Fibroblast of mammary gland (primary cell): ENCODE measurements around the gene CKMT1A.
"Not testable (repeated sequence)": the region's sequence is repeated elsewhere in the genome, so short reads cannot be mapped to it uniquely, and the experiment has no call there.

Experiments
- DNase-seq: peaks from one replicate; pipeline ENCODE4 v3.0.0-alpha.2; 2010; ENCODE audit warnings: low read depth
- H3K4me3 ChIP-seq: 2 replicates; pipeline ENCODE4 v1.5.1; 2011; ENCODE audit warnings: low read depth, mild to moderate bottlenecking, low read length, moderate library complexity; ENCODE audit not compliant: control insufficient read depth
- CTCF ChIP-seq: conservative IDR thresholded peaks from 2 replicates; pipeline ENCODE4 v1.5.1; 2011; ENCODE audit warnings: low read depth, low read length, inconsistent platforms; ENCODE audit not compliant: control insufficient read depth, insufficient read depth

Gene CKMT1A

GRCh38 chr15:43693148-43694022 lies at the start of gene CKMT1A:
CKMT1A (plus strand) TSS chr15:43693859; CDS start chr15:43694051, 192 bp downstream.
- H3K4me3 ChIP-seq, result not testable (repeated sequence)

GRCh38 chr15:43648649-43649429 lies 44.8 kb upstream of the CKMT1A start, which contains the start of gene CATSPER2:
CATSPER2 (minus strand) TSS chr15:43648844; CDS start chr15:43648061, 783 bp downstream.
- no peak for TF ChIP-seq CTCF
- H3K4me3 ChIP-seq, result no peak within 1 kb of the TSS
- DNase-seq, result no peak

More at GRCh38 chr15:43693148-43694022, at the start of gene CKMT1A:
- DNase-seq, result not testable (repeated sequence)

GRCh38 chr15:43649430-43649926 lies 44.2 kb upstream of the CKMT1A start:
- H3K4me3 ChIP-seq, result not testable (repeated sequence)

GRCh38 chr15:43659727-43660126 lies 33.9 kb upstream of the CKMT1A start:
- not testable (repeated sequence) for DNase-seq, H3K4me3 ChIP-seq

More at GRCh38 chr15:43649430-43649926, 44.2 kb upstream of the CKMT1A start:
- not testable (repeated sequence) for DNase-seq

GRCh38 chr15:43662293-43662692 lies 31.4 kb upstream of the CKMT1A start:
- DNase-seq, H3K4me3 ChIP-seq: not testable (repeated sequence)

GRCh38 chr15:43663333-43663732 lies 30.3 kb upstream of the CKMT1A start:
- not testable (repeated sequence) for DNase-seq

GRCh38 chr15:43666177-43666576 lies 27.5 kb upstream of the CKMT1A start:
- not testable (repeated sequence) for H3K4me3 ChIP-seq, DNase-seq

More at GRCh38 chr15:43663333-43663732, 30.3 kb upstream of the CKMT1A start:
- not testable (repeated sequence) for H3K4me3 ChIP-seq

- DNase-seq, H3K4me3 ChIP-seq: not testable (repeated sequence)
Observed at GRCh38 chr15:43674175-43674574, 19.5 kb upstream of the CKMT1A start.

GRCh38 chr15:43689604-43690301 lies 3.9 kb upstream of the CKMT1A start:
- H3K4me3 ChIP-seq, result not testable (repeated sequence)

GRCh38 chr15:43692679-43693078 lies 980 bp upstream of the CKMT1A start:
- H3K4me3 ChIP-seq, DNase-seq: not testable (repeated sequence)

More at GRCh38 chr15:43689604-43690301, 3.9 kb upstream of the CKMT1A start:
- DNase-seq, result not testable (repeated sequence)

- no peak overlapping the region for H3K4me3 ChIP-seq
- no peak for TF ChIP-seq CTCF
Observed at GRCh38 chr15:43702174-43702573, 8.5 kb downstream of the CKMT1A start.

More at GRCh38 chr15:43702174-43702573, 8.5 kb downstream of the CKMT1A start:
- DNase-seq, result no peak
